SK-N-SH treated with all-trans-retinoic acid at 6 μM for 48 hours (cell line): ENCODE data around the gene CAPN11.

ENCODE experiments used
- PATZ1 ChIP-seq: fragments of 250-450 bp; sonication (Bioruptor Pico); IDR thresholded peaks from 2 replicates; pipeline ENCODE4 v1.8.0; 2020; ENCODE audit warnings: mild to moderate bottlenecking, moderate library complexity, borderline replicate concordance
- TCF4 ChIP-seq: fragments of 250-450 bp; sonication (Bioruptor Pico); IDR thresholded peaks from 2 replicates; pipeline ENCODE4 v1.8.0; 2021; ENCODE audit warnings: mild to moderate bottlenecking, moderate library complexity, borderline replicate concordance
- TSHZ2 ChIP-seq: fragments of 250-450 bp; sonication (Bioruptor Pico); IDR thresholded peaks from 2 replicates; pipeline ENCODE4 v1.5.0; 2020; ENCODE audit warnings: mild to moderate bottlenecking, moderate library complexity
- TF ChIP-seq, protein P1 (sequence below): fragments of 250-450 bp; sonication (Bioruptor Pico); IDR thresholded peaks from 2 replicates; pipeline ENCODE4 v1.5.1; 2021; ENCODE audit warnings: mild to moderate bottlenecking, moderate library complexity
- TF ChIP-seq, protein P2 (sequence below): fragments of 250-450 bp; sonication (Bioruptor Pico); IDR thresholded peaks from 2 replicates; pipeline ENCODE4 v1.8.0; 2021; ENCODE audit warnings: low read depth, mild to moderate bottlenecking, moderate library complexity, borderline replicate concordance

GRCh38 chr6:44228836-44229235 is 70.2 kb downstream of the CAPN11 start:
- no peak for TF ChIP-seq PATZ1 (CRISPR knock-in tag)
- TF ChIP-seq TCF4 (CRISPR knock-in tag) = no peak
- TF ChIP-seq, protein P1, sequence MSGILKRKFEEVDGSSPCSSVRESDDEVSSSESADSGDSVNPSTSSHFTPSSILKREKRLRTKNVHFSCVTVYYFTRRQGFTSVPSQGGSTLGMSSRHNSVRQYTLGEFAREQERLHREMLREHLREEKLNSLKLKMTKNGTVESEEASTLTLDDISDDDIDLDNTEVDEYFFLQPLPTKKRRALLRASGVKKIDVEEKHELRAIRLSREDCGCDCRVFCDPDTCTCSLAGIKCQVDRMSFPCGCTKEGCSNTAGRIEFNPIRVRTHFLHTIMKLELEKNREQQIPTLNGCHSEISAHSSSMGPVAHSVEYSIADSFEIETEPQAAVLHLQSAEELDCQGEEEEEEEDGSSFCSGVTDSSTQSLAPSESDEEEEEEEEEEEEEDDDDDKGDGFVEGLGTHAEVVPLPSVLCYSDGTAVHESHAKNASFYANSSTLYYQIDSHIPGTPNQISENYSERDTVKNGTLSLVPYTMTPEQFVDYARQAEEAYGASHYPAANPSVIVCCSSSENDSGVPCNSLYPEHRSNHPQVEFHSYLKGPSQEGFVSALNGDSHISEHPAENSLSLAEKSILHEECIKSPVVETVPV = no peak
- TF ChIP-seq TSHZ2 (CRISPR knock-in tag) = no peak
- TF ChIP-seq, protein P2, sequence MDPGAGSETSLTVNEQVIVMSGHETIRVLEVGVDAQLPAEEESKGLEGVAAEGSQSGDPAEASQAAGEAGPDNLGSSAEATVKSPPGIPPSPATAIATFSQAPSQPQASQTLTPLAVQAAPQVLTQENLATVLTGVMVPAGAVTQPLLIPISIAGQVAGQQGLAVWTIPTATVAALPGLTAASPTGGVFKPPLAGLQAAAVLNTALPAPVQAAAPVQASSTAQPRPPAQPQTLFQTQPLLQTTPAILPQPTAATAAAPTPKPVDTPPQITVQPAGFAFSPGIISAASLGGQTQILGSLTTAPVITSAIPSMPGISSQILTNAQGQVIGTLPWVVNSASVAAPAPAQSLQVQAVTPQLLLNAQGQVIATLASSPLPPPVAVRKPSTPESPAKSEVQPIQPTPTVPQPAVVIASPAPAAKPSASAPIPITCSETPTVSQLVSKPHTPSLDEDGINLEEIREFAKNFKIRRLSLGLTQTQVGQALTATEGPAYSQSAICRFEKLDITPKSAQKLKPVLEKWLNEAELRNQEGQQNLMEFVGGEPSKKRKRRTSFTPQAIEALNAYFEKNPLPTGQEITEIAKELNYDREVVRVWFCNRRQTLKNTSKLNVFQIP (CRISPR knock-in tag) = no peak
